ENCODE data around the gene USP6. TPM values are rescaled to one million over a fixed set of nuclear protein-coding genes. Genes with fewer than 3 reads are reported as not detected.

The USP6 gene
- total and polyA plus RNA-seq, 10 of the 15 experiments (the other 5 are each of a cell fraction or from before 2014, with no cell fraction given), result under 0.01 to 0.39 (median 0.10) TPM; not detected in 2

DNA sequence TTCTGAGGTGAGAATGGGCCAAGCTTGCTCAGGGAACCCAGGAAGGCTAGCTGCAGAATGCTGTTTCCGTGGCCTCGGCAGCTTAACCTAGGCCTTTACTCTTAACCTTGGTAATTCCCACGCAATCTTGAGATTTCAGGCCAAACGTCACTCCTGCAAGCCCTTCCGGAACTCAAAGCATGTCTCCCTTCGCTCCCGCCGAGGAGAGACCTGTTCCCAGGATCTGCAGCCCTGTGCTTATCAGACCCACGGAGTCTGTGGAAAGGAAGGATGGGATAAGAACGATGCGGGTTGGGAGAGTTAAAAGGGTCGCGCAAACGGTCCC is 38.1 kb upstream of the USP6 start (continued):
- TF ChIP-seq IRF4 (IDR thresholded peaks at IDR 0.05; ENCODE audit: low read depth, low read length) (no peak), TBL1XR1 (IDR thresholded peaks at IDR 0.05; ENCODE audit: low read depth, low read length) (no peak), NFXL1 (IDR thresholded peaks at IDR 0.05; ENCODE audit: borderline replicate concordance) (no peak), MEF2B (IDR thresholded peaks at IDR 0.05; ENCODE audit: partially characterized antibody, poor library complexity, severe bottlenecking) (no peak), RAD21 (IDR thresholded peaks at IDR 0.05; ENCODE audit: insufficient read depth, low read depth, low read length) (no peak), JUND (IDR thresholded peaks at IDR 0.05; ENCODE audit: low read depth, low read length) (no peak)
- TF ChIP-seq, protein P1, sequence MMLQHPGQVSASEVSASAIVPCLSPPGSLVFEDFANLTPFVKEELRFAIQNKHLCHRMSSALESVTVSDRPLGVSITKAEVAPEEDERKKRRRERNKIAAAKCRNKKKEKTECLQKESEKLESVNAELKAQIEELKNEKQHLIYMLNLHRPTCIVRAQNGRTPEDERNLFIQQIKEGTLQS (IDR thresholded peaks at IDR 0.05; ENCODE audit: borderline replicate concordance, extremely low read depth, low read depth, low read length), result no peak

DNA sequence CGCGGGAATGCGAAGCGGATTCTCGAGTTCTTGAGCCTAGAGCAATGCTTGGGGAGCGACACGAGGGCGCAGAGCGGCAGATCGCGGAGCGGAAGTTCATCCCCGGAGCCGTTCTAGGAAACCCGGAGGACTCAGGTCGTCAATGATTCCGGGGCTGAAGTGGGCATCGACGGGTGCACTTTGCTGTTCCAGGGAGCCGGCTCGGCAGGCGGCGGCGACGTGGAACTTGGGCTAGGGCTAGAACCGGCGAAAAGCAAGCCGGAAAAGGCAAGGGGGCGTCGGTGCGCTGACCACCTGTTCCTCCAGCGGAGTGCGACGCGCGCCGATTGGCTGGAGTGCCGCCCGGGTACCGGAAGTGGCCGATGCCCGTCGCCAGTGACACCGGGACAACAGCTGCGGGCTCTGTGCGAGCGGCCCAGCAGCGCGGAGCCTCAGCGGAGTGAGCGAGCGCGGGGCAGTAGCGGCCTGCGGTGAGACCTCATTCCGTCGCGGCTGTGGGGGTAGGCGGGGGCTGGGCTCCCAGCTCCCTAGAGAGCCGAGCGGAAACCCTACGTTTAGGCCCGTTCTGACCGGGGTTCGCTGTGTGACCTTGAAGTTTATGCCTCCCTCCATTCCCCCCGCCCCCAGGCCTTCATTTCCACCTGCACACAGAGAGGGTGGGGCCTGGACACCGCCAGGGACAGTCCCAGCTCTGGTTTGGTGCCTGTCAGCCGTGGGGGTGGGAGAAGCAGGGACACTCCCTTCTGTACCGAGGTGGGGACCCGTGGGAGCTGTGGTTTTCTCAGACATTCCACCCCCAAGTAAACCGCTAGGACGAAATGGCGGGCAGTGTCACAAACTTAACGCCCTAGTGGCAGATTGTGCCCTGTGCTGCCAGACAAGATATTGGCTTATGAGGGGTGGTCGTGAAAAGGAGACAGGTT is 37.5 kb upstream of the USP6 start, which contains the start of gene ZFP3:
TSS of gene ZFP3 (plus strand) at position 362 of the 923 bp plus-strand sequence. CDS start 13,038 bp downstream, outside the sequence.
- Histone ChIP-seq H3K27me3 (replicated peaks in 1 of 2; ENCODE audit: control insufficient read depth in 2 of 2, insufficient read depth in 2 of 2, low read length in 1 of 2) (no peaks in the 10 kb centered on the region), H3K36me3 (ENCODE audit: control insufficient read depth in 2 of 2, insufficient read depth in 2 of 2, low read length in 1 of 2) (no peaks in the 10 kb centered on the region), H4K20me1 (ENCODE audit: control insufficient read depth, insufficient read depth) (no peaks in the 10 kb centered on the region), H3K79me2 (ENCODE audit: control insufficient read depth, insufficient read depth, low read length) (peaks cover 2% of the 10 kb centered on the region; the same call in 1 of the 2 replicates), H3K9me3 (replicated peaks; ENCODE audit: control insufficient read depth, insufficient read depth, low read length) (peaks cover 17% of the 10 kb centered on the region; the same call in 2 of the 3 replicates), H3K4me1 (ENCODE audit: control insufficient read depth, insufficient read depth, low read length) (peaks cover 3% of the 10 kb centered on the region), H3K9ac (ENCODE audit: control insufficient read depth, insufficient read depth, low read length) (peak within 1 kb of the TSS; percentile 72), H3K4me3 (peak within 1 kb of the TSS; percentile 67), H3K27ac (ENCODE audit: control insufficient read depth, insufficient read depth) (peak within 1 kb of the TSS; percentile 66), H2AFZ (ENCODE audit: control insufficient read depth, low read depth, low read length) (peak within 1 kb of the TSS; percentile 70), H3K4me2 (ENCODE audit: control insufficient read depth, insufficient read depth) (peak within 1 kb of the TSS; percentile 56)
- ChIA-PET POLR2A (interaction anchor here (0.9 to 1.5 kb wide), 7 partner anchors 12 to 159 kb away, joined by 3 to 5 read pairs (median 3); partner anchors contain the start of genes SPAG7 and ZNF594), RAD21 (ENCODE audit: unreplicated experiment) (interaction anchor here (0.7 to 1.9 kb wide), 7 partner anchors 32 to 361 kb away, joined by 3 to 8 read pairs (median 3); partner anchors contain the start of genes SPAG7, ZNF232 and ZNF594), SMC1A (ENCODE audit: uncharacterized antibody, unreplicated experiment) (interaction anchor here (0.6 to 3.3 kb wide), 6 partner anchors 11 to 148 kb away, joined by 3 to 15 read pairs (median 4); partner anchors contain the start of genes SPAG7 and ZNF232), CTCF (interaction anchor here (0.6 to 2.6 kb wide), 6 partner anchors 11 to 662 kb away, joined by 3 to 13 read pairs (median 4); partner anchors contain the start of gene ZNF232)
- 6% methylated on average over 75 of the region's 75 CpGs for WGBS (ENCODE audit: insufficient coverage, insufficient replicate concordance, low lambda C conversion rate, missing lambda C conversion rate)
- ATAC-seq (peak; percentile 98), FAIRE-seq (peak; percentile 7), DNase-seq (ENCODE audit: low read depth, low spot score) (peak; percentile 56)
- in situ Hi-C loops (cut with MboI) (no loop called here), intact Hi-C loops (cut with micrococcal nuclease; ENCODE audit: unreplicated experiment) (loop anchor here (2.0 to 5.0 kb wide), 2 partner anchors 112 to 159 kb away; partner anchors contain the start of gene ZNF594)
- BruUV-seq (replicated peaks), result TSS peak; percentile 84
- TF ChIP-seq NKRF (conservative IDR thresholded peaks at IDR 0.05), result peak; percentile 92; the same call in 1 of the 2 replicates
- peak; percentile 73 for TF ChIP-seq EED (IDR thresholded peaks at IDR 0.05; ENCODE audit: low read depth)
- peak; percentile 22; the same call in 1 of the 2 replicates for TF ChIP-seq BCL11A (IDR thresholded peaks at IDR 0.05; ENCODE audit: low read depth, low read length)
- TF ChIP-seq E4F1 (IDR thresholded peaks at IDR 0.05; ENCODE audit: borderline replicate concordance, partially characterized antibody), result peak; percentile 30
- peak; percentile 22; the same call in 1 of the 2 replicates for TF ChIP-seq ATF7 (IDR thresholded peaks at IDR 0.05; ENCODE audit: low read depth)
- peak; percentile 6 to 24; a peak in 2 of 4 replicates for TF ChIP-seq IKZF2 (IDR thresholded peaks at IDR 0.05)
- no peak for TF ChIP-seq HDAC6 (IDR thresholded peaks at IDR 0.05; ENCODE audit: unreplicated experiment)
- TF ChIP-seq SUPT20H (IDR thresholded peaks at IDR 0.05; ENCODE audit: borderline replicate concordance, control insufficient read depth, low read depth, low read length), result no peak
- no peak for TF ChIP-seq YBX1 (IDR thresholded peaks at IDR 0.05)

Measured in GM12878 (cell line).